GM21529 (cell line): ENCODE data around the gene NAA80.

Experiments used
- ATAC-seq: cut with Tn5 transposase; IDR thresholded peaks from one replicate; pipeline ENCODE4 v1.9.1; 2021; ENCODE audit not compliant: unreplicated experiment

NAA80 gene

DNA sequence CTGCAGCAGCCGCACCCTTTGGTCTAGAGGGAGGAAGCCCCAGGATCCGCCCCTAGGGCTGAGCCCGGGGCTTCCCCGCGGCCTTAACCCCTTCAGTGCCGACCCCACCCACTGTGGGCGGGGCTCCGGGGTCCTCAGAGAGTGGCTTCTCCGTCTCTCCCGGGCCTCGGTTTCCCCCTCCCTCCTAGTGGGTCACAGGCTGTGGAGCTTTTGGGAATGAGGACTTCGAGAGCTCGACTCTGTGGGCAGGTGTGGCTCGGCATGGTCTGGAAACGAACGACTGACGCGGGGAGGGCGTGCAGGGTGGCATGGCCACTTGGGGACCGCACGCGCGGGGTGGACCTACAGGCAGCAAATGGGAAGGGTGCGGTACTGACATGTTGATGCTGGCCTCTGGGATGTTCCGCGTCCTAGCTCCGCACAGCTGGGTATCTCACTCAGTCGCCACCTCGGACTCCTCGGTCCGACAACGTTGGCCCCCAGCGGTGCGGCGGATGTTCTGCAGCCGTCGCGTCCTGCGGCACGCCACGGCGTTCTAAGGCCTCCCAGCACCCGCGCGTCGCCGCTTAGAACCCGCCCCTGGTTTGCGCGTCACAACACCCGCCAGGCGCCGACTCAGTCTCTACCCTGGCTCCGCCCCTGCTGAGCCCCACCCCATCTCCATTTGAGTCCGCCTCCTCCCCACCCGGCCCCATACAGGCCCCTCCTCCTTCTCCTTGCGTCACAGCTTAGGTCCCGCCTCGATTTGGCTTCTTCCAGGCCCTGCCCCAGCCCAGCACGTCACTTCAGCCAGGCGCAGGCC is at the start of gene NAA80, which contains the start of gene HYAL3:
Gene NAA80, minus strand, starts transcription at position 570 of the 802 bp plus-strand sequence. CDS start 1,942 bp downstream, outside the sequence.
Gene HYAL3, minus strand, starts transcription at position 570 of the 802 bp plus-strand sequence. CDS start 3,803 bp downstream, outside the sequence.
- peak; percentile 80 for ATAC-seq

- ATAC-seq = no peak
Measured at GRCh38 chr3:50347187-50347813, 48.1 kb upstream of the NAA80 start.

DNA sequence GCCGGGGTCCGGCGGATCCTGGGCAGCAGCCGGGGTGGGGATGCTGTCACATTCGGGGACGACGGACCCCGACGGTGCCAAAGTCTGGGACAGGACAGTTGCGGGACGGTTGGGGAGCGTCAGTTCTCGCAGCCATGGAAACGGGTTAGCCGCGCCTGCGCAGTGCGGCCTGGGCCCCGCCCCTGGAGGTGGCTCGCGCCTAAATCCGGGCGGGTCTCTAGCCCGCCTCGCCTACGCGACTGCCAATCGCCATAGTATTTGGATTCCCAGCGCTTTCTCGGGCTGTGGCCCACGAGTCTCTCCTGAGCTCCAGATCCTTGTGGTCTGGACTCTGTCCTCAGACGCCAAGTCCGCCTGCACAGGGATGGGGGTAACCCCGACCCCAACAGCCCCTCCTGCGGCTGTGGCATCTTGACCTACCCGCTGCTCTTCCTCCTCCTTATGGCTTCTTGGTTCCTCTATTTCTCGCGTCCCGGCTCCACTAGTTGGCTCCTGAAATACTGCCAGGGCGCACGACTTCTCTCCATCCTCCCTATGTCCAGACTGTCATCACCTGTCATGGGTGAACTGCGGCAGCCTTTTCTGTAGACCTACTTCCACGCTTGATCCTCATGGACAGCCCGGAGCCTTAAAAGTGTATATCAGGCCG is 46.5 kb upstream of the NAA80 start, which contains the start of gene ZMYND10:
Gene ZMYND10, minus strand, starts transcription at position 147 of the 649 bp plus-strand sequence. CDS start 153 bp downstream, outside the sequence.
- ATAC-seq = no peak

DNA sequence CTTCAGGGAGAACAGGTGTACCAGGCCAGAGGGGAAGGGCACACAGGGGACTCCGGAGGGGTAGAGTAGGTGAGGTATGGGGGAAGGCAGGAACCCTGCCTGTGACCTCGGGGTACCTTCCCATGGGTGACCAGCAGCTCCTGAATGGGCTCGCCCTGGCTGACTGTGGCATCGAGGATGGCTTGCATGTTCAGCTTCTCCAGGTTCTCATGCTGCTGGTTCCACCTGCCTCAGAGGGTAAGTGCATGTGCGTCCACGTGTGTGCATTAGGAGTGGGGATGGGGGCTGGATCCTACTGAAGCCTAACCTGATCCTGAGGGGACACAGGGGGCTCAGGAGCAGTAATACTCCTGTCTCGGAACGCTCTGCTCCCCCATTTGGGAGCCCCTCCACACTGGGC is 45.8 kb upstream of the NAA80 start:
- ATAC-seq = no peak

- ATAC-seq = no peak
Measured at GRCh38 chr3:50342813-50343633, 43.8 kb upstream of the NAA80 start.

- no peak for ATAC-seq
Measured at GRCh38 chr3:50341996-50342650, 42.9 kb upstream of the NAA80 start.

GRCh38 chr3:50341537-50341936 is 42.3 kb upstream of the NAA80 start:
- no peak for ATAC-seq

- ATAC-seq = peak; percentile 24
Measured at GRCh38 chr3:50340448-50341329, 41.5 kb upstream of the NAA80 start, which contains the start of gene RASSF1. RASSF1 (minus strand) TSS chr3:50340836; CDS start chr3:50340805, 31 bp downstream.

GRCh38 chr3:50340147-50340447 is 40.9 kb upstream of the NAA80 start:
- ATAC-seq = no peak

DNA sequence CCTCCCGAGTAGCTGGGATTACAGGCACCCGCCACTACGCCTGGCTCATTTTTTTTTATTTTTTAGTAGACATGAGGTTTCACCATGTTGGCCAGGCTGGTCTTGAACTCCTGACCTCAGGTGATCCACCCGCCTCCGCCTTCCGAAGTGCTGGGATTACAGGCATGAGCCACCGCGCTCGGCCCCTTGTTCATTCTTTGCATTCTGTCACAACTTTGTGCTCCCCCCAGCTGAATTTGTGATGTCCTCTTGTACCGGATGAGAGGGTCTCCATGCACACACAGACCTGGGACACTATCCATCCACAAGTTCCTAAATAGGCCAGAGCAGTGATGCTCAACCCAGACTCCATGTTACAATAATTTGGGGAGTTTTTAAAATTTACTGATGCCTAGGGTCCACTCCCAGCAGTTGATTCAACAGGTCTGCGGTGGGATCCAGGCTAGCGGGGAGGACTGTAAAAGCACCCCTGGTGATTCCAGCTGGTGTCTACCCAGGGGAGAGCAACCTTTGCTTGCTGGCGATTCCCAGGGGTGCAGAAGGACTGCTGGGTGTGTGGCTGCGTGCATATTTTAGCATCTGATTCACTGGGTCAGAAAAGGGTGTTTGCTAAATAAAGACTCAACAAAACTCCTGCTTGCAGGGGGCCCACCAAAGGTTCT is 40.4 kb upstream of the NAA80 start:
- no peak for ATAC-seq

DNA sequence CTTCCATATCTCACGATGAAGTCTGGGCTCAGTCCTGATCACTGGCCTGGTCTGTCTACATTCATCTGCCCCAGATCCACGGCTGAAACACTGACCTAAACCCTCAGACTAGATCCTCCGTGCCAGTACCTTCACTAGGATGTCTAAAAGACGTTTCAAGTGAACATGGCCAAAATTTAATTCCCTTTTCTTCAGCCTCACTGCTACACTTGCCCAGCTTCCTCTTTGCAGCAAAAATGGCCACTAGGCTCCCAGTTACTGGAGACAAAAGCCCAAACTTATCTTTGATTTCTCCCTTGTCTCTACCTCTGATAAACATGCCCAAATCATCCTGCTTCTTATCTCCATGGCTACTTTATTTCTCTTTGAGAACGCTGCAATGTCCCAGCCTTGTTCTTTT is 39.8 kb upstream of the NAA80 start:
- ATAC-seq = no peak

DNA sequence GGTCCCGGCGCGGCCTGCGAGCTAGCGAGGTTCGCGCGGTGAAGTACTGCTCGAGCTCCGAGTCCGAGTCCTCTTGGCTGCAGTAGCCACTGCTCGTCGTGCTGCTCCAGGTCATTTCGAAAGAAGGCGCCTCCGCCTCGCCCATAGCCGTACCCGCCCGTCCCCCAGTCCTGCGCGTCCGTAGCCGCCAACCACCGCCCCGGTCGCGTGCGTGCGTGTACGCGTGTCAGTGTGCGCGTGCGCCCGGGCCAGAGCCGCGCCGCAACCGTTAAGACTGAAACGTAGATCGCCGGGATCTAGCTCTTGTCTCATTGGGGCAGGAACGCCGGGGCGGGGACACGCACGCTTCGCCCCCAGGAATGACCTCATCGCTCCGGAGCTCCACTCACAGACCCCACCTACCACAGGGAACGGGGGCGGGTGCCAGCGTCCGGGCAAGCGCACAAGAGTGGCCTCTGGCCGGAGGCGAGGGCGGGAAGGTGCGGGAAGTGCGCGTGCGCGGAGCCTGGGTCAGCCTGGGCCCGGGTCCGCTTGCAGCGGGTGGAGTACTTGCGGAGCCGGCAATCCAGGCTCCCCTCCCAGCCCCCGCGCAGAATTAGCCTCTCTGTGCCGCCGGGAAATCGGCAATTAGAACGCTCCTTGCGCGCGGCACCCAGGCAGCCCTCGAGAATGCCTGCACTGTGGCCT is 38.1 kb upstream of the NAA80 start:
- peak; percentile 67 for ATAC-seq

DNA sequence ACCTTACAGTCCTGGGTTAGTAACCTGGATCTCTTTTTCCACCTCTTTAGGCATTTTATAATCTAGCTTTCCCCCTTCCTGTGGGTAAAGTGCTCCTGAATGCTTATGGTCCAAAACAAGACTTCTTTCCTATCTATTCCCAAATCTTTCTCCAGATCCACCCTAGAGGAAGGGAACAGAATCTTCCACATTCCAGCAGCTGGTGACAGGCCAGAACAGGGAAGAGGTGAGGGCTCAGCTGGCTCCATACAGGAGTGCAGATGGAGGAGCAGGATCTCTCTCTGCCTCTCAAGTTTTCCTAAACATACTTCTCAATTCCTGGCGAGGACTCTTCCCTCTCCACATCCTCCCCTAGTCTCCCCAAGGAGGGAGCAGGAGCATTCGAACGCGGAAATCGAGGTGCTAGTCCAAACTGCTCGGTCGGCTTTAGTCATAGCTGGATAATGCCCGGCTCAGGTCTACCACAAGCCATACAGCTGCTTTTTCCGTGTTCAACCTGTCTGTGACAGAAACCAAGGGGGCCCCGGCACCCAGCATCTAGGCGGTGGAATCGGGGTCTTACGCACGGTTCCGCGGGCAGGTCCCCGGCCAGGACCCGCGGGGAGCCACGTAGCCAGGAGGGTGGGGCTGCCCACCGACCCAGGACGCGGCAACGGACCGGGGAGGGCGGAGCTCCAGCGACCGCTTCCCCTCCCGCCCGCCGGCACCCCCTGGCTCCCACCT is 37.4 kb upstream of the NAA80 start:
- peak; percentile 22 for ATAC-seq

- ATAC-seq = no peak
Measured at GRCh38 chr3:50334339-50335075, 35.3 kb upstream of the NAA80 start.

- no peak for ATAC-seq
Measured at GRCh38 chr3:50333744-50334328, 34.6 kb upstream of the NAA80 start.

DNA sequence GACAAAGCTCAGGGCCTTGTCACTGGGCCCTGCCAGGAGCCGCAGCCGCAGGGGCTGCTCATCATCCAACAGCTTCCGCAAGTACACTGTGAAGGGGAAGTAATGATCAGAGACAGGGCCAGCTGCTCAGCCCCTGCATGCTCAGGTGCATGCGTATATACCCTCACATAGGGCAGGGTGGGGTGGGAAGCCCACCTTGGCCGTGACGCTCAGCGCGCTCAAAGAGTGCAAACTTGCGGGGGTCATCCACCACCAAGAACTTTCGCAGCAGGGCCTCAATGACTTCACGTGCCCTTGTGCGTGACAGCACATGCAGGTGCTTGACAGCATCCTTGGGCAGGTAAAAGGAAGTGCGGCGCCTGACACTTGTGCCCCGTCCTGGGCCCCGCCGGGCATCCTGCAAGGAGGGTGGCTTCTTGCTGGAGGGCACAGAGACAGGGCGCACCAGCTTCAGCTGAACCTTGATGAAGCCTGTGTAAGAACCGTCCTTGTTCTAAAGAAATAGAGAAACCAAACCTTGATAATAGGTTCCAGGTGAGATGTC is 32.2 kb upstream of the NAA80 start:
- no peak for ATAC-seq
